ENCODE results near the gene MORC3.
"Not testable (repeated sequence)": the region's sequence is repeated elsewhere in the genome, so short reads cannot be mapped to it uniquely, and the experiment has no call there.

The MORC3 gene

DNA sequence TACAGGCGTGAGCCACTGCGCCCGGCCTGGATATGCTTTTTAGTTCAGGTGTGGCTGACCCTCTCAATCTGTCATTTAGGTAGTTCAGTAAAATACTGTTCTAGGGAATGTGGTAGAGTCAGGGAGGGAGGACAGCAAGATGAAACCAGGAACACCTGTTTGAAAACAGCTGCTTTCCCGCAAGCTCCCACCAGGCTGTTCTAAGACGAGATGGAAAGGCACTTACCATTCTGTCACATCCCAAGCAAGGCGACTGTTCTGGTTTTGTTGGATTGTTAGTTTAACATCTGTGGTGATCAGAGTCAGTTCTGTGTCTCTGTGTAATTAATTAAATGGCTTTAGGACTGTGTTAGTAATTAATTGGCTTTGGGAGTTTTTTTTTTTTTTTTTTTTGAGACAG lies 68.1 kb downstream of the MORC3 start:
- H3K4me1 ChIP-seq (ENCODE audit: insufficient read depth, low read length), result peaks cover 38% of the 10 kb centered on the region
- H3K4me2 ChIP-seq (ENCODE audit: insufficient read depth, low read length), result peak overlapping the region; percentile 42; the same call in 1 of the 2 replicates
- H2AFZ ChIP-seq (ENCODE audit: low read depth, low read length), result no peak overlapping the region
- no peak for DNase-seq
- H3K27ac ChIP-seq (ENCODE audit: low read length), result no peak overlapping the region
- H3K4me3 ChIP-seq (ENCODE audit: low read depth in 1 of 2, low read length in 2 of 2), result no peak overlapping the region
- no peak overlapping the region for H3K9ac ChIP-seq (ENCODE audit: low read depth, low read length)
- H3K27me3 ChIP-seq (ENCODE audit: insufficient read depth, low read length, poor library complexity), result no peaks in the 10 kb centered on the region
- peaks cover 64% of the 10 kb centered on the region for H3K36me3 ChIP-seq (ENCODE audit: insufficient read depth, low read length)
- ATAC-seq (ENCODE audit: insufficient read depth, low read depth), result no peak
- peaks cover 6% of the 10 kb centered on the region for H3K9me3 ChIP-seq (ENCODE audit: insufficient read depth, low read length, severe bottlenecking)
- H4K20me1 ChIP-seq (ENCODE audit: insufficient read depth, low read length), result peaks cover 5% of the 10 kb centered on the region; the same call in 1 of the 2 replicates
- H3K79me2 ChIP-seq (ENCODE audit: insufficient read depth, low read length), result peaks cover 38% of the 10 kb centered on the region
- no peak for TF ChIP-seq EZH2 (IDR thresholded peaks at IDR 0.05; ENCODE audit: borderline replicate concordance, low read depth, low read length, severe bottlenecking)
- TF ChIP-seq, protein P1, sequence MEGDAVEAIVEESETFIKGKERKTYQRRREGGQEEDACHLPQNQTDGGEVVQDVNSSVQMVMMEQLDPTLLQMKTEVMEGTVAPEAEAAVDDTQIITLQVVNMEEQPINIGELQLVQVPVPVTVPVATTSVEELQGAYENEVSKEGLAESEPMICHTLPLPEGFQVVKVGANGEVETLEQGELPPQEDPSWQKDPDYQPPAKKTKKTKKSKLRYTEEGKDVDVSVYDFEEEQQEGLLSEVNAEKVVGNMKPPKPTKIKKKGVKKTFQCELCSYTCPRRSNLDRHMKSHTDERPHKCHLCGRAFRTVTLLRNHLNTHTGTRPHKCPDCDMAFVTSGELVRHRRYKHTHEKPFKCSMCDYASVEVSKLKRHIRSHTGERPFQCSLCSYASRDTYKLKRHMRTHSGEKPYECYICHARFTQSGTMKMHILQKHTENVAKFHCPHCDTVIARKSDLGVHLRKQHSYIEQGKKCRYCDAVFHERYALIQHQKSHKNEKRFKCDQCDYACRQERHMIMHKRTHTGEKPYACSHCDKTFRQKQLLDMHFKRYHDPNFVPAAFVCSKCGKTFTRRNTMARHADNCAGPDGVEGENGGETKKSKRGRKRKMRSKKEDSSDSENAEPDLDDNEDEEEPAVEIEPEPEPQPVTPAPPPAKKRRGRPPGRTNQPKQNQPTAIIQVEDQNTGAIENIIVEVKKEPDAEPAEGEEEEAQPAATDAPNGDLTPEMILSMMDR (IDR thresholded peaks at IDR 0.05; ENCODE audit: borderline replicate concordance, extremely low read depth, low read length, poor library complexity, severe bottlenecking), result no peak

DNA sequence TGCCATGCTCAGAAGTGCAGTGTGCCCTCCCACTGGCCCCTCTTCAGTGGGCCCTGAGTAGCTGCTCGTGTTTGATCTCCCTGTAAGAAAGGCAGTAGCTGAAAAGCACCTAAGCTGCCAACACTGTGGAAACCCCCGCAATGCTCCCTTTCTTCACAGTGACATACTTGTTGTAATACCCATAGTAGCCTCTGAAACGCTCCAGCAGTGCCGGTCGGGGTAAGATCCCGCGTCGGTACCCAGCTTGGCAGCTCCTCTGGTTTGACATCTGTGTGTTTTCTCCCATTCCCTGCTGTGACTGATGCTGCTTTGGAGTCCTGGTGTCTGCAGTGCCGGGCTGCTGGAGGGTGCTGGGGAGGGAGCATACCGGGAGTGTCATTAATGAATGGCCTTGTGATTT lies 68.8 kb downstream of the MORC3 start:
- peaks cover 5% of the 10 kb centered on the region; the same call in 1 of the 2 replicates for H4K20me1 ChIP-seq (ENCODE audit: insufficient read depth, low read length)
- H3K9ac ChIP-seq (ENCODE audit: low read depth, low read length), result no peak overlapping the region
- H3K9me3 ChIP-seq (ENCODE audit: insufficient read depth, low read length, severe bottlenecking), result peaks cover 6% of the 10 kb centered on the region
- no peak overlapping the region for H3K4me3 ChIP-seq (ENCODE audit: low read depth in 1 of 2, low read length in 2 of 2)
- H3K4me2 ChIP-seq (ENCODE audit: insufficient read depth, low read length), result peak overlapping the region; percentile 23; the same call in 1 of the 2 replicates
- peaks cover 38% of the 10 kb centered on the region for H3K79me2 ChIP-seq (ENCODE audit: insufficient read depth, low read length)
- H3K27ac ChIP-seq (ENCODE audit: low read length), result no peak overlapping the region
- no peak overlapping the region for H2AFZ ChIP-seq (ENCODE audit: low read depth, low read length)
- no peak for DNase-seq
- no peak for ATAC-seq (ENCODE audit: insufficient read depth, low read depth)
- TF ChIP-seq EZH2 (IDR thresholded peaks at IDR 0.05; ENCODE audit: borderline replicate concordance, low read depth, low read length, severe bottlenecking), result no peak
- TF ChIP-seq, protein P1 (IDR thresholded peaks at IDR 0.05; ENCODE audit: borderline replicate concordance, extremely low read depth, low read length, poor library complexity, severe bottlenecking), result no peak
- H3K4me1 ChIP-seq (ENCODE audit: insufficient read depth, low read length), result peaks cover 38% of the 10 kb centered on the region
- no peaks in the 10 kb centered on the region for H3K27me3 ChIP-seq (ENCODE audit: insufficient read depth, low read length, poor library complexity)
- peaks cover 68% of the 10 kb centered on the region for H3K36me3 ChIP-seq (ENCODE audit: insufficient read depth, low read length)

DNA sequence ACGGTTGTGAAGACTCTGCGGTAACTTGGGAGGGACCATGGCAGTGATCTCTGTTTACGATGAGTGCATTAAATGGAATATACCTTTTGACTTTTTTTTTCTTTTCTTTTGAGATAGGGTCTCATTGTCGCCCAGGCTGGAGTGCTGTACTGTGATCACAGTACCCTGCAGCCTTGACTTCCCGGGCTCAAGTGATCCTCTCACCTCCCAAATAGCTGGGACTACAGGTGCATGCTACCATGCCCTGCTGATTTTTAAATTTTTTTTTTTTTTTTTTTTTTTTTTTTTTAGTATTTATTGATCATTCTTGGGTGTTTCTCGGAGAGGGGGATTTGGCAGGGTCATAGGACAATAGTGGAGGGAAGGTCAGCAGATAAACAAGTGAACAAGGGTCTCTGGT lies 71.7 kb downstream of the MORC3 start:
- Histone ChIP-seq H3K36me3 (ENCODE audit: insufficient read depth, low read length) (peaks cover 85% of the 10 kb centered on the region), H3K4me1 (ENCODE audit: insufficient read depth, low read length) (peaks cover 23% of the 10 kb centered on the region), H3K79me2 (ENCODE audit: insufficient read depth, low read length) (peaks cover 24% of the 10 kb centered on the region; the same call in 1 of the 2 replicates)
- not testable (repeated sequence) for H3K9ac ChIP-seq (ENCODE audit: low read depth, low read length); H4K20me1 ChIP-seq (ENCODE audit: insufficient read depth, low read length); H3K4me2 ChIP-seq (ENCODE audit: insufficient read depth, low read length); H3K27ac ChIP-seq (ENCODE audit: low read length); H3K4me3 ChIP-seq (ENCODE audit: low read depth in 1 of 2, low read length in 2 of 2); H3K9me3 ChIP-seq (ENCODE audit: insufficient read depth, low read length, severe bottlenecking); DNase-seq; H3K27me3 ChIP-seq (ENCODE audit: insufficient read depth, low read length, poor library complexity); H2AFZ ChIP-seq (ENCODE audit: low read depth, low read length); ATAC-seq (ENCODE audit: insufficient read depth, low read depth)

DNA sequence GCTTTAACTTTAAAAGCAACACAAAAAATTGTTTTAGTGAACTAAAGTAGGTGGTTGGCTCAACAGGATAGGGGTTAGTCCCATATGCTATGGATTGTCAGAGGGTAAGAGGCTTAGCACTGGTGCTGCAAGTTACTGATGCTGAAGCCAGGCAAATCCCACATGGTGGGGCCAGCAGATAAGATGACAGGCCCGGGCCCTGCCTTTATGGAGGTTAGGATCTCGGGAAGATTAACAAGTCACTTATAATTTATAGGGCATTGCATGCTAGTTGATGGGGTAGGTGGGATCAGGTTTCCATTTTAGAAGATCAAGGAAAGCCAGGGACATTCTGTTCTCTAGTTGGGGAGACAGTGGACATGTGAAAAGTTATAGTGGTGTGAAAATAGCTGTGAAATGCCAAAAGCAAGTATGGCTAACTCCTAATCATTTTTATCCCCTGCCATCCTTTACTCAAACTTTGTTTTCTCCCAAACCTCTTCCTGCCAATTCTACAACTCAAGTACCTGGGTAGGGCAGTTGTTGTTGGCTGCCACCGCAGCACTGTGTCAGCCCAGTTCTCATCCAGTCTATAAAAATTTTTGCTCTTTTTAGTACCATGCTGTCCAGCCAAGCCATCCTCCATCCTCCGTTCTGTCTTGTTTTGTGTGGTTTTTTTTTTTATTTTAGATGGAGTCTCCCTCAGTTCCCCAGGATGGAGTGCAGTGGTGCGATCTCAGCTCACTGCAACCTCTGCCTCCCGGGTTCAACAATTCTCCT lies 75.5 kb downstream of the MORC3 start:
- TF ChIP-seq EZH2 (IDR thresholded peaks at IDR 0.05; ENCODE audit: borderline replicate concordance, low read depth, low read length, severe bottlenecking), result no peak
- TF ChIP-seq, protein P1 (IDR thresholded peaks at IDR 0.05; ENCODE audit: borderline replicate concordance, extremely low read depth, low read length, poor library complexity, severe bottlenecking), result no peak
- Histone ChIP-seq H3K9ac (ENCODE audit: low read depth, low read length) (no peak overlapping the region), H3K4me2 (ENCODE audit: insufficient read depth, low read length) (no peak overlapping the region), H3K27me3 (ENCODE audit: insufficient read depth, low read length, poor library complexity) (no peaks in the 10 kb centered on the region), H3K36me3 (ENCODE audit: insufficient read depth, low read length) (peaks cover 82% of the 10 kb centered on the region), H3K4me1 (ENCODE audit: insufficient read depth, low read length) (no peaks in the 10 kb centered on the region), H3K9me3 (ENCODE audit: insufficient read depth, low read length, severe bottlenecking) (peaks cover 6% of the 10 kb centered on the region), H2AFZ (ENCODE audit: low read depth, low read length) (no peak overlapping the region), H4K20me1 (ENCODE audit: insufficient read depth, low read length) (no peaks in the 10 kb centered on the region), H3K79me2 (ENCODE audit: insufficient read depth, low read length) (no peaks in the 10 kb centered on the region), H3K4me3 (ENCODE audit: low read depth in 1 of 2, low read length in 2 of 2) (no peak overlapping the region), H3K27ac (ENCODE audit: low read length) (no peak overlapping the region)
- DNase-seq, result no peak
- no peak for ATAC-seq (ENCODE audit: insufficient read depth, low read depth)
